GM18873 (cell line): ENCODE data around the gene PTPRJ.
"Not testable (repeated sequence)": the region's sequence is repeated elsewhere in the genome, so short reads cannot be mapped to it uniquely, and the experiment has no call there.

Experiments
- ATAC-seq: cut with Tn5 transposase; IDR thresholded peaks from one replicate; pipeline ENCODE4 v1.9.1; 2021; ENCODE audit warnings: mild to moderate bottlenecking, moderate library complexity, moderate number of reproducible peaks; ENCODE audit not compliant: unreplicated experiment, low FRiP score

The PTPRJ gene

GRCh38 chr11:48013269-48013901 is 33.0 kb downstream of the PTPRJ start:
- peak; percentile 41 for ATAC-seq

GRCh38 chr11:48014917-48015316 is 34.6 kb downstream of the PTPRJ start:
- no peak for ATAC-seq

- no peak for ATAC-seq
Measured at GRCh38 chr11:48017105-48017830, 36.9 kb downstream of the PTPRJ start.

GRCh38 chr11:48017831-48018527 is 37.6 kb downstream of the PTPRJ start:
- no peak for ATAC-seq

- ATAC-seq: no peak
Measured at GRCh38 chr11:48018528-48019216, 38.3 kb downstream of the PTPRJ start.

- no peak for ATAC-seq
Measured at GRCh38 chr11:48019217-48019584, 38.8 kb downstream of the PTPRJ start.

- no peak for ATAC-seq
Measured at GRCh38 chr11:48019595-48019994, 39.2 kb downstream of the PTPRJ start.

GRCh38 chr11:48020092-48020755 is 39.9 kb downstream of the PTPRJ start:
- no peak for ATAC-seq

GRCh38 chr11:48021201-48021820 is 41.0 kb downstream of the PTPRJ start:
- not testable (repeated sequence) for ATAC-seq

GRCh38 chr11:48022445-48022844 is 42.1 kb downstream of the PTPRJ start:
- no peak for ATAC-seq

GRCh38 chr11:48023608-48024007 is 43.2 kb downstream of the PTPRJ start:
- not testable (repeated sequence) for ATAC-seq

GRCh38 chr11:48024635-48025071 is 44.3 kb downstream of the PTPRJ start:
- ATAC-seq: no peak

- no peak for ATAC-seq
Measured at GRCh38 chr11:48025293-48025983, 45.1 kb downstream of the PTPRJ start.

GRCh38 chr11:48025984-48026340 is 45.6 kb downstream of the PTPRJ start:
- no peak for ATAC-seq

- no peak for ATAC-seq
Measured at GRCh38 chr11:48028914-48029680, 48.7 kb downstream of the PTPRJ start.

- ATAC-seq: no peak
Measured at GRCh38 chr11:48029681-48030290, 49.4 kb downstream of the PTPRJ start.

GRCh38 chr11:48031602-48032001 is 51.2 kb downstream of the PTPRJ start:
- ATAC-seq: no peak

GRCh38 chr11:48032721-48033120 is 52.4 kb downstream of the PTPRJ start:
- ATAC-seq: no peak
